ENCODE data around the gene HLA-DMA. TPM values are rescaled to one million over a fixed set of nuclear protein-coding genes. Genes with fewer than 3 reads are reported as not detected.

The HLA-DMA gene
- total RNA-seq, 4 donors from 2014 or later = 18.3 to 57.0 (median 24.2) TPM

DNA sequence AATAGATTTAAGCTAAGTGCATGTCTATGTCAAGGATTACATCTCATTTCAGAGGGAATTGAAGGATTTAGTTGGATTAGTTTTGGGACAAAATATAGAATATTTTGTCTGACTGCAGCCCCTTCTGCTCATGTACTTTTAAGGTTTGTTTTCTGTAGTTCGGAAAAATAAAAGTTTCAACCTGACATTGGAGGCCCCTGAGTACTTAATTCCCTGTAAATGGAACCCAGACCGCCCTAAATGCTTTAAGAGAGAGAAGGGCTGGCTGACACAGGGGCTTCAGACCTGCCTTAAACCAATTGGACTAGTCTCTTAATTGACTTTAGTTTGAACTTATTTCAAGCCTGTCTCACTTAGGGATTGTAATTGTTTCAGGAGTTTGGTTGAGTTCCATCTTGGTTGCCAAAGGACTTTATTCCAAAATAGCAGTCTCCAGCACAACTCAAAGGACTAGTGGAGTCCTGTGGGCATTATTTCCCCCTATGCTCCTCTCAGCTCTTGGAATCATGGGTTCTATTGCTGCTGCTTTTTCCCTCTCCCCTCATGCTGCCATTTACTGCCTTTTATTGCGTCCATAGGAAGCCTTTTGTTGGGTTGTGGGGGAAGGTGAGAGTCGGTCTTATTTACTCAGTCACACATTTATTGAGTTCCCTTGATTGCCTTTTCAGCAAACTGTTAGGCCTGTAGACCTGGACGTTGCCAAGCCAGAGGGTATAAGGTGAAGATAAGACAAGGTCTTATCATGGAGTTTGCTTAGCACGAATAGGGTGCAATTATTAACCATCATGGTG lies 30.0 kb upstream of the HLA-DMA start:
- TF ChIP-seq POLR2AphosphoS5 (IDR thresholded peaks at IDR 0.05) (no peak), EP300 (IDR thresholded peaks at IDR 0.05) (no peak), POLR2A (IDR thresholded peaks at IDR 0.05) (no peak)
- TF ChIP-seq, protein P1, sequence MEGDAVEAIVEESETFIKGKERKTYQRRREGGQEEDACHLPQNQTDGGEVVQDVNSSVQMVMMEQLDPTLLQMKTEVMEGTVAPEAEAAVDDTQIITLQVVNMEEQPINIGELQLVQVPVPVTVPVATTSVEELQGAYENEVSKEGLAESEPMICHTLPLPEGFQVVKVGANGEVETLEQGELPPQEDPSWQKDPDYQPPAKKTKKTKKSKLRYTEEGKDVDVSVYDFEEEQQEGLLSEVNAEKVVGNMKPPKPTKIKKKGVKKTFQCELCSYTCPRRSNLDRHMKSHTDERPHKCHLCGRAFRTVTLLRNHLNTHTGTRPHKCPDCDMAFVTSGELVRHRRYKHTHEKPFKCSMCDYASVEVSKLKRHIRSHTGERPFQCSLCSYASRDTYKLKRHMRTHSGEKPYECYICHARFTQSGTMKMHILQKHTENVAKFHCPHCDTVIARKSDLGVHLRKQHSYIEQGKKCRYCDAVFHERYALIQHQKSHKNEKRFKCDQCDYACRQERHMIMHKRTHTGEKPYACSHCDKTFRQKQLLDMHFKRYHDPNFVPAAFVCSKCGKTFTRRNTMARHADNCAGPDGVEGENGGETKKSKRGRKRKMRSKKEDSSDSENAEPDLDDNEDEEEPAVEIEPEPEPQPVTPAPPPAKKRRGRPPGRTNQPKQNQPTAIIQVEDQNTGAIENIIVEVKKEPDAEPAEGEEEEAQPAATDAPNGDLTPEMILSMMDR (IDR thresholded peaks at IDR 0.05) = no peak
- no peak for DNase-seq (ENCODE audit: low spot score in 2 of 2)
- peaks cover 45% of the 10 kb centered on the region for H3K36me3 ChIP-seq
- no peaks in the 10 kb centered on the region for H3K9me3 ChIP-seq
- H3K27ac ChIP-seq = no peak overlapping the region
- H3K27me3 ChIP-seq = no peaks in the 10 kb centered on the region
- 50% methylated on average over 6 of the region's 6 CpGs for WGBS
- no peak overlapping the region for H3K4me3 ChIP-seq
- peaks cover 15% of the 10 kb centered on the region for H3K4me1 ChIP-seq

DNA sequence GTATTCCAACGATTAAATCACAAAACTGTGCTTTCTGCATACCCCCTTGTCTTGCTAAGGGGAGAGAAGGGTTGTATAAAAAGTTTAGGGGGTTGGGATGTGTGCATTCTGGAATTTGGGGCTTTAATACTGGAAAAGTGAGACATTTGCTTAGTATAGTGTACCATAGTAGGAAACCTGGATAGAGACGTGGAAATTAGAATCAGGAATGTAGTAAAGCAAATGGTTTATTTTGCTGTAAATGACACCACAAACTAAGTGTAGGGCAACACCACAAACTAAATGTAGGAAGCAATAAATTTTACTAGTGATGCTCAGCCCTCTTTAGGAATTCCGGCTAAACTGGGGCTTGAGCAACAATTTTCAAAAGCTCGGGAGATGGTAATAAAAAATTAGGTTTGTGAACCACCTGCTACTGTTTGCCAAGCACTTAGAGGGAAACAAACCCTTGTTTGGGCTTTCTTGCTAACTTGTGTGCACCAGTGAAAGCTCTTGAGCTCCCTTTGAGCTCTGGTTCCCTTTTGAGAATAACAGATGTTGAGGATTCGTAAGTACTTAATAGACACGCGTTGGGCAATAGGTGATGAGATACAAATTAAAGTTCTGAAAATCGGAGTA lies 29.3 kb upstream of the HLA-DMA start:
- Histone ChIP-seq H3K36me3 (peaks cover 52% of the 10 kb centered on the region), H3K27me3 (no peaks in the 10 kb centered on the region), H3K9me3 (no peaks in the 10 kb centered on the region), H3K4me1 (peaks cover 21% of the 10 kb centered on the region), H3K27ac (no peak overlapping the region), H3K4me3 (no peak overlapping the region)
- TF ChIP-seq EP300 (IDR thresholded peaks at IDR 0.05) (no peak), POLR2A (IDR thresholded peaks at IDR 0.05) (no peak)
- TF ChIP-seq, protein P1 (IDR thresholded peaks at IDR 0.05) = no peak
- DNase-seq (ENCODE audit: low spot score in 2 of 2) = no peak
- WGBS = 53% methylated on average over 8 of the region's 8 CpGs

DNA sequence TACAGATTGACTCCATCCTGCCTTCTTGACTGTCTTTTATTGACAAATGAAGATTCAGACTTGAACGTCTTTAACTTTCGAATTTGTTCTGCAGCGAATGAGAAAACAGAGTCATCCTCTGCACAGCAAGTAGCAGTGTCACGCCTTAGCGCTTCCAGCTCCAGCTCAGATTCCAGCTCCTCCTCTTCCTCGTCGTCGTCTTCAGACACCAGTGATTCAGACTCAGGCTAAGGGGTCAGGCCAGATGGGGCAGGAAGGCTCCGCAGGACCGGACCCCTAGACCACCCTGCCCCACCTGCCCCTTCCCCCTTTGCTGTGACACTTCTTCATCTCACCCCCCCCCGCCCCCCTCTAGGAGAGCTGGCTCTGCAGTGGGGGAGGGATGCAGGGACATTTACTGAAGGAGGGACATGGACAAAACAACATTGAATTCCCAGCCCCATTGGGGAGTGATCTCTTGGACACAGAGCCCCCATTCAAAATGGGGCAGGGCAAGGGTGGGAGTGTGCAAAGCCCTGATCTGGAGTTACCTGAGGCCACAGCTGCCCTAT lies 27.7 kb upstream of the HLA-DMA start:
- WGBS = 65% methylated on average over 11 of the region's 11 CpGs
- Histone ChIP-seq H3K9me3 (no peaks in the 10 kb centered on the region), H3K36me3 (peaks cover 68% of the 10 kb centered on the region), H3K27me3 (no peaks in the 10 kb centered on the region), H3K4me1 (peaks cover 37% of the 10 kb centered on the region), H3K4me3 (no peak overlapping the region), H3K27ac (no peak overlapping the region)
- no peak for TF ChIP-seq POLR2A (IDR thresholded peaks at IDR 0.05)
- no peak for TF ChIP-seq POLR2AphosphoS5 (IDR thresholded peaks at IDR 0.05)
- TF ChIP-seq, protein P1 (IDR thresholded peaks at IDR 0.05) = no peak
- TF ChIP-seq EP300 (IDR thresholded peaks at IDR 0.05) = no peak
- DNase-seq (ENCODE audit: low spot score in 2 of 2) = no peak

DNA sequence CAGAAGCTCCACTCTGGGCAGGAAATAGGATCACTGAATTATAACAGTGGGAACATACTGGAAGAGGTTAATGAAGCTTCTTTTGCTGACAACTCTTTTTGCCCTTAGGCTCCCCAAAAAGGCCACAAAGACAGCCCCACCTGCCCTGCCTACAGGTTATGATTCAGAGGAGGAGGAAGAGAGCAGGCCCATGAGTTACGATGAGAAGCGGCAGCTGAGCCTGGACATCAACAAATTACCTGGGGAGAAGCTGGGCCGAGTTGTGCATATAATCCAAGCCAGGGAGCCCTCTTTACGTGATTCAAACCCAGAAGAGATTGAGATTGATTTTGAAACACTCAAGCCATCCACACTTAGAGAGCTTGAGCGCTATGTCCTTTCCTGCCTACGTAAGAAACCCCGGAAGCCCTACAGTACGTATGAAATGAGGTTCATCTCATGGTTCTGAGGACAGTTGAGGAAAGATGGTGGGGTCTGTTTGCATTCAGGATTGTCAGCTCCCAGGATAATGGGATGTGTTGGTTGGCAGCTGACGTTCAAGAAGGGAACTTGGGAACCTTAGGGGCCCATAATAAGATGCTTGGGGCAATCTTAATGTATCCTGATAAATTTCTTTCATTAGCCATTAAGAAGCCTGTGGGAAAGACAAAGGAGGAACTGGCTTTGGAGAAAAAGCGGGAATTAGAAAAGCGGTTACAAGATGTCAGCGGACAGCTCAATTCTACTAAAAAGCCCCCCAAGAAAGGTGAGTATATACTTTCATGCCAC lies 27.0 kb upstream of the HLA-DMA start:
- no peak overlapping the region for H3K4me3 ChIP-seq

DNA sequence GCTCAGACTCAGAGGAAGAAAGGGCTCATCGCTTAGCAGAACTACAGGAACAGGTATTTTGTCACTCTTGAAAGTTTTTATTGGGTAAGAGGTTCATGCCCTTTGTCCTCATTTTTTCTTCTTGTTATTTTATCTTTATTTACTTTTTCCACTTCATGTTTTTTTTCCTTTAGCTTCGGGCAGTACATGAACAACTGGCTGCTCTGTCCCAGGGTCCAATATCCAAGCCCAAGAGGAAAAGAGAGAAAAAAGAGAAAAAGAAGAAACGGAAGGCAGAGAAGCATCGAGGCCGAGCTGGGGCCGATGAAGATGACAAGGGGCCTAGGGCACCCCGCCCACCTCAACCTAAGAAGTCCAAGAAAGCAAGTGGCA lies 25.0 kb upstream of the HLA-DMA start:
- 67% methylated on average over 7 of the region's 7 CpGs for WGBS
- Histone ChIP-seq H3K4me1 (peaks cover 45% of the 10 kb centered on the region), H3K27ac (no peak overlapping the region), H3K27me3 (no peaks in the 10 kb centered on the region), H3K4me3 (no peak overlapping the region), H3K36me3 (peaks cover 84% of the 10 kb centered on the region), H3K9me3 (no peaks in the 10 kb centered on the region)
- TF ChIP-seq, protein P1 (IDR thresholded peaks at IDR 0.05) = no peak
- TF ChIP-seq EP300 (IDR thresholded peaks at IDR 0.05) = no peak
- TF ChIP-seq POLR2AphosphoS5 (IDR thresholded peaks at IDR 0.05) = no peak
- TF ChIP-seq POLR2A (IDR thresholded peaks at IDR 0.05) = no peak
- no peak for DNase-seq (ENCODE audit: low spot score in 2 of 2)

More for the DNA sequence above, 27.0 kb upstream of the HLA-DMA start:
- TF ChIP-seq POLR2AphosphoS5 (IDR thresholded peaks at IDR 0.05) = no peak
- Histone ChIP-seq H3K9me3 (no peaks in the 10 kb centered on the region), H3K4me1 (peaks cover 42% of the 10 kb centered on the region), H3K27me3 (no peaks in the 10 kb centered on the region), H3K36me3 (peaks cover 75% of the 10 kb centered on the region), H3K27ac (no peak overlapping the region)
- no peak for DNase-seq (ENCODE audit: low spot score in 2 of 2)
- WGBS = 88% methylated on average over 12 of the region's 12 CpGs

All from suprapubic skin (tissue), 4 donors.